Panc1 (cell line): Measurements from ENCODE around the gene KLHL12.
"Not testable (repeated sequence)": the region's sequence is repeated elsewhere in the genome, so short reads cannot be mapped to it uniquely, and the experiment has no call there.

Source experiments
- CTCF ChIP-seq: fragments of 450-650 bp; IDR thresholded peaks from 2 replicates; pipeline ENCODE4 v1.5.1; 2017; ENCODE audit warnings: mild to moderate bottlenecking
- SIN3A ChIP-seq: IDR thresholded peaks from 2 replicates; pipeline ENCODE4 v1.6.1; 2012; ENCODE audit warnings: low read depth, mild to moderate bottlenecking, low read length, moderate library complexity, borderline replicate concordance; ENCODE audit not compliant: insufficient read depth
- TCF7L2 ChIP-seq: IDR thresholded peaks from 2 replicates; pipeline ENCODE4 v1.6.1; 2011; ENCODE audit warnings: mild to moderate bottlenecking, low read depth, low read length, inconsistent platforms
- TF ChIP-seq, protein P1 (sequence below), 2 experiments: IDR thresholded peaks; 2 replicates each; pipeline ENCODE4 v1.6.1; 2011 to 2012; ENCODE audit warnings: low read depth in 2 of 2, control low read depth in 1 of 2, low read length in 1 of 2, mild to moderate bottlenecking in 1 of 2, moderate library complexity in 1 of 2; ENCODE audit not compliant: insufficient read depth in 1 of 2

- TF ChIP-seq, protein P1, sequence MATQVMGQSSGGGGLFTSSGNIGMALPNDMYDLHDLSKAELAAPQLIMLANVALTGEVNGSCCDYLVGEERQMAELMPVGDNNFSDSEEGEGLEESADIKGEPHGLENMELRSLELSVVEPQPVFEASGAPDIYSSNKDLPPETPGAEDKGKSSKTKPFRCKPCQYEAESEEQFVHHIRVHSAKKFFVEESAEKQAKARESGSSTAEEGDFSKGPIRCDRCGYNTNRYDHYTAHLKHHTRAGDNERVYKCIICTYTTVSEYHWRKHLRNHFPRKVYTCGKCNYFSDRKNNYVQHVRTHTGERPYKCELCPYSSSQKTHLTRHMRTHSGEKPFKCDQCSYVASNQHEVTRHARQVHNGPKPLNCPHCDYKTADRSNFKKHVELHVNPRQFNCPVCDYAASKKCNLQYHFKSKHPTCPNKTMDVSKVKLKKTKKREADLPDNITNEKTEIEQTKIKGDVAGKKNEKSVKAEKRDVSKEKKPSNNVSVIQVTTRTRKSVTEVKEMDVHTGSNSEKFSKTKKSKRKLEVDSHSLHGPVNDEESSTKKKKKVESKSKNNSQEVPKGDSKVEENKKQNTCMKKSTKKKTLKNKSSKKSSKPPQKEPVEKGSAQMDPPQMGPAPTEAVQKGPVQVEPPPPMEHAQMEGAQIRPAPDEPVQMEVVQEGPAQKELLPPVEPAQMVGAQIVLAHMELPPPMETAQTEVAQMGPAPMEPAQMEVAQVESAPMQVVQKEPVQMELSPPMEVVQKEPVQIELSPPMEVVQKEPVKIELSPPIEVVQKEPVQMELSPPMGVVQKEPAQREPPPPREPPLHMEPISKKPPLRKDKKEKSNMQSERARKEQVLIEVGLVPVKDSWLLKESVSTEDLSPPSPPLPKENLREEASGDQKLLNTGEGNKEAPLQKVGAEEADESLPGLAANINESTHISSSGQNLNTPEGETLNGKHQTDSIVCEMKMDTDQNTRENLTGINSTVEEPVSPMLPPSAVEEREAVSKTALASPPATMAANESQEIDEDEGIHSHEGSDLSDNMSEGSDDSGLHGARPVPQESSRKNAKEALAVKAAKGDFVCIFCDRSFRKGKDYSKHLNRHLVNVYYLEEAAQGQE (IDR thresholded peaks at IDR 0.05; ENCODE audit: insufficient read depth in 1 of 2, low read depth in 2 of 2, low read length in 1 of 2) = not testable (repeated sequence)
- not testable (repeated sequence) for TF ChIP-seq CTCF, TCF7L2, SIN3A
These were observed 23.2 kb downstream of the KLHL12 start for GRCh38 chr1:202903808-202904207.
